Epithelial cell of proximal tubule (primary cell): ENCODE results near the gene TBC1D8. TPM values are rescaled to one million over a fixed set of nuclear protein-coding genes. Genes with fewer than 3 reads are reported as not detected.

ENCODE experiments used
- DNase-seq: peaks from one replicate; pipeline ENCODE4 v3.0.0-alpha.2; 2011; ENCODE audit warnings: low read depth
- H3K4me3 ChIP-seq: 2 replicates; pipeline ENCODE4 v1.5.1; 2011; ENCODE audit warnings: low read depth, mild to moderate bottlenecking, low read length
- total RNA-seq: library from RNA; depleted of rRNA; stranded (reverse); fragments of >200 nt; gene quantifications from 2 replicates; pipeline ENCODE4 v1.2.3, GENCODE V29; 2015
- TF ChIP-seq, protein P1 (sequence below): conservative IDR thresholded peaks from 2 replicates; pipeline ENCODE4 v1.5.1; 2012; ENCODE audit warnings: low read depth, mild to moderate bottlenecking, low read length

The TBC1D8 gene
- total RNA-seq, 1 donor from 2014 or later: 20.5 TPM

DNA sequence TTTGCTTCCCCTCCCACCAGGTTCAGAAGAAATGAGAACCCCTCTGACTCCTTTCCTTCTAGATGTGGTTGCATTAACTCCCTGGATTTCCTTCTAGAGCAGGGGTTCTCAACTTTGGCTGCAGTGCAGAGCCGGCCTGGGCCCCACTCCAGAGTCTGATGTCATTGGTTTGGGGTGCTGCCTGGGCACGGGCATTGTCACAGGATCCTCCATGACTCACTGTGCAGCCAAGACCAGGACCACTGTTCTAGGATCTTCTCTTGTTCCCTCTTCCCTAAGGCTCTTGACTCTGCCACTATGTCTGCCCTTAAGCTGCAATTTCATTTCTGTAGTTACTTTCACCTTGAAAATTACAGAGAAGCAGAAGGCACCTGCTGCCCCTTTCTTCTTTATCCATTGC is 31.8 kb downstream of the TBC1D8 start:
- H3K4me3 ChIP-seq: no peak overlapping the region
- TF ChIP-seq, protein P1, sequence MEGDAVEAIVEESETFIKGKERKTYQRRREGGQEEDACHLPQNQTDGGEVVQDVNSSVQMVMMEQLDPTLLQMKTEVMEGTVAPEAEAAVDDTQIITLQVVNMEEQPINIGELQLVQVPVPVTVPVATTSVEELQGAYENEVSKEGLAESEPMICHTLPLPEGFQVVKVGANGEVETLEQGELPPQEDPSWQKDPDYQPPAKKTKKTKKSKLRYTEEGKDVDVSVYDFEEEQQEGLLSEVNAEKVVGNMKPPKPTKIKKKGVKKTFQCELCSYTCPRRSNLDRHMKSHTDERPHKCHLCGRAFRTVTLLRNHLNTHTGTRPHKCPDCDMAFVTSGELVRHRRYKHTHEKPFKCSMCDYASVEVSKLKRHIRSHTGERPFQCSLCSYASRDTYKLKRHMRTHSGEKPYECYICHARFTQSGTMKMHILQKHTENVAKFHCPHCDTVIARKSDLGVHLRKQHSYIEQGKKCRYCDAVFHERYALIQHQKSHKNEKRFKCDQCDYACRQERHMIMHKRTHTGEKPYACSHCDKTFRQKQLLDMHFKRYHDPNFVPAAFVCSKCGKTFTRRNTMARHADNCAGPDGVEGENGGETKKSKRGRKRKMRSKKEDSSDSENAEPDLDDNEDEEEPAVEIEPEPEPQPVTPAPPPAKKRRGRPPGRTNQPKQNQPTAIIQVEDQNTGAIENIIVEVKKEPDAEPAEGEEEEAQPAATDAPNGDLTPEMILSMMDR: no peak
- no peak for DNase-seq

DNA sequence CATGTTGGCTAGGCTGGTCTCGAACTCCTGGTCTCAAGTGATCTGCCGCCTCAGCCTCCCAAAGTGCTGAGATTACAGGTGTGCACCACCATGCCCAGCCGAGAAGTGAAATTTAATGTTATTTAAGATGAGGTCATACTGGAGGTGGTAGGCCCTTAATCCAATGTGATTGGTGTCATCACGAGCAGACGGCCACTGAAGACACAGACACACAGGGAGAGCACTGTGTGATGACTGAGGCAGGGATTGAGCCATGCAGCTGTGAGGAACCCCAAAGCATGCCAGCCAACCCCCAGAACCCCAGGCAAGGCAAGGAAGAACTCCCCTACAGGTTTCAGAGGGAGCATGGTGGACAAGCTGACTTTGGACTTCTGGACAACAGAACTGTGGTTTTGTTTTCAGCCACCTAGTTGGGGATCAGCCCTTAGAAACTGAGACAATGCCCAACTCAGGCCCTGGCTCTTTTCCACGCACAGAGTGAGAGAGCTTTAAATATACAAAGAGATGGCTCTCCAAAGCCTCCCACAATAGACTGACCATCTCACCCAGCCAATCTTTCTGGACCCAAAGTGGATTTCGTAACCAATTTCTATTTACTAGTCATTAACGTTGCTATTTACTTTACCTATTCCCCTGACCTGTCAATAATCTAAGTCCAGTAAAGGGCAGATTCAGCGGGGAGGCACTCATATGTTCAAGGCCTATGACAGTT is 34.2 kb downstream of the TBC1D8 start:
- H3K4me3 ChIP-seq: no peak overlapping the region
- TF ChIP-seq, protein P1: no peak
- DNase-seq: no peak

DNA sequence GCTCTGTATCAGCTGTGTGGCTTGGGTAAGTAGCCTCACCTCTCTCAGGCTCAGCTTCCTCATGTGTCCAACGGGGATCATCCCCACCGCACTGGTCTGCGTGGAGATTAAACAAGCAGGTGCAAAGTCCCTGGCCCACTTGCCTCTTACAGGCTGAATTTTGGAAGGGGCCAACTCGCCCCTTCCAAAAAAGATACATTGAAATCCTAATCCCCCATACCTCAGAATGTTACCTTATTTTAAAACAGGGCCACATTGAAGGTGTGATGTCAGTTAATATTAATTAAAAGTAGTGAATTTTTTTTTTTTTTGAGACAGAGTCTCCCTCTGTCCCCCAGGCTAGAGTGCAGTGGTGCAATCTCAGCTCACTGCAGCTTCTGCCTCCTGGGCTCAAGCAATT is 34.8 kb downstream of the TBC1D8 start:
- no peak overlapping the region for H3K4me3 ChIP-seq
- TF ChIP-seq, protein P1: no peak
- no peak for DNase-seq

DNA sequence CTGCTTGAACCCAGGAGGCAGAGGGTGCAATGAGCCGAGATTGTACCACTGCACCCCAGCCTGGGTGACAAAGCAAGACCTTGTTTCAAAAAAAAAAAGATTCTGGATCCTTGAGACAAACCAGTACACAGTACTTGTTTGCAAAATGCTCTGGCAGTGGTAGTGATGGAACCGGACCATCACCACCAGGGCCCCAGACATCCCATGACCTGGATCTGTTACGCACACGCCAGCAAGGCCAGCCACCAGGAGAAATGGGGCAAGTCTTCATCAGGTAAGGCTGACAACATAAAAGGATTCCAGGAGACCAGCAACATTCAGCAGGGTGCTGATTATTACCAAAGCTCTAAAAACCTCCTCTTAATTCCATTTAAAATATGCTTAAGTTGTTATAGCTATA is 35.5 kb downstream of the TBC1D8 start:
- H3K4me3 ChIP-seq: no peak overlapping the region
- no peak for DNase-seq
- TF ChIP-seq, protein P1: no peak

DNA sequence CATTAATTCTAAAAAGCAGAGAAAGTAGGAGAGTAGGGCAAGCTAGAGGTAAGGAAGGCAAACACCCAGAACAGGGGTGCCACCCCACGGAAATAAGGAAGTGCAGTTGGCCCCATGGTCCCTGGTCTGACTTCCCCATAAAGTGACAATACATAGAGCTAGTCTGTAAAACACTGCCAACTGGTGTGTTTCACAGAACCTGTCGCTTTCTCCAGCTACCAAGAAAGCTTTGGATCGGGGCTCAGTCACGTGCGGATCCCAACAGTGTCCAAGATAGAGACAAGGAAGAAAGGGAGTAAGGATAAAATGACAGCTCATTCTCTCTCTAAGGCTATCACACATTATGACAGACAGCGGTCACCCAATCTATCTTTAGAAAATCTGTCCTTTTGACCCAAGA is 36.4 kb downstream of the TBC1D8 start:
- H3K4me3 ChIP-seq: no peak overlapping the region
- DNase-seq: no peak
- TF ChIP-seq, protein P1: no peak

DNA sequence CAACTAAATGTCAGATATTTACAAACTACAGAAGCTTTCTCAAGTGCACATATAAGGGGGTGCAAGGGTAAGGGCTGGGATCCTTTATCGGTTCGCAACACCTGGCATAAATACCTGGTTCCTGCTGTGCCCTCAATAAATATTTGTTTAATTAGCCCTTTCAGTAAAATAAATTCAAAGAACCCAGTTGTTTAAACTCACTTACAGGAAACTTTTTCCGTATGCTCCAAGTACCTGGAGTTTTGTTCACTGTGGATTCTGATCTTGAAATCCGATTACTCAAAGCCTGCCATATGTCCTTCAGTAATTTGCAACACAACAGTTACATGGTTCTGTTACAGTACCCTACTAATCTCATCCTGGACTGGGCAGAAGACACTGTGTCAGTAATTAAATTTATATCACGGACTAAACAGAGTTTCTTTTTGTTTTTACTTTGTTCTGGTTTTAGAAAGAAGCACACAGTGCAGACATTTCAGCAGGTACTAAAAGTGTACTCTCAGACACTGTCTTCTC is 36.9 kb downstream of the TBC1D8 start:
- no peak overlapping the region for H3K4me3 ChIP-seq
- no peak for DNase-seq
- TF ChIP-seq, protein P1: no peak
